ENCODE data around the gene ITPR2.

ITPR2 gene

DNA sequence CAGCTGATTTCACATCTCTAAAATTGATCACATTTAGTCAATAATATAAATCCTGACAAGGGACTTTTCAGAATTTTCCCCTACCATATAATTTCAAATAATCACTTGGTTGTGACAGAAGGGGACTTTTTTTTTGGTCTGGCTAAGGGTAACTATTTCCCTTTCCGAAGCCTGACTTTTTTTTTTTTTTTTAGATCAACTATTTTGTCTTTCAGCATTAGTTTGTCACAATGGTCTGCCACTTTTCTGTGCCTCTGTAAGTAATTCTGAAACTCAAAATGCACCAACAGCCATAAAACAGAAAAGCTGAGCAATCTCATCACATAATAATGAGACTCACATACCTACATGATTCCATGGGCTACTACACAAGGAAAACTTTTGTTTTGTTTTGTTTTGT, 371.2 kb downstream of the ITPR2 start:
- TF ChIP-seq, protein P1, sequence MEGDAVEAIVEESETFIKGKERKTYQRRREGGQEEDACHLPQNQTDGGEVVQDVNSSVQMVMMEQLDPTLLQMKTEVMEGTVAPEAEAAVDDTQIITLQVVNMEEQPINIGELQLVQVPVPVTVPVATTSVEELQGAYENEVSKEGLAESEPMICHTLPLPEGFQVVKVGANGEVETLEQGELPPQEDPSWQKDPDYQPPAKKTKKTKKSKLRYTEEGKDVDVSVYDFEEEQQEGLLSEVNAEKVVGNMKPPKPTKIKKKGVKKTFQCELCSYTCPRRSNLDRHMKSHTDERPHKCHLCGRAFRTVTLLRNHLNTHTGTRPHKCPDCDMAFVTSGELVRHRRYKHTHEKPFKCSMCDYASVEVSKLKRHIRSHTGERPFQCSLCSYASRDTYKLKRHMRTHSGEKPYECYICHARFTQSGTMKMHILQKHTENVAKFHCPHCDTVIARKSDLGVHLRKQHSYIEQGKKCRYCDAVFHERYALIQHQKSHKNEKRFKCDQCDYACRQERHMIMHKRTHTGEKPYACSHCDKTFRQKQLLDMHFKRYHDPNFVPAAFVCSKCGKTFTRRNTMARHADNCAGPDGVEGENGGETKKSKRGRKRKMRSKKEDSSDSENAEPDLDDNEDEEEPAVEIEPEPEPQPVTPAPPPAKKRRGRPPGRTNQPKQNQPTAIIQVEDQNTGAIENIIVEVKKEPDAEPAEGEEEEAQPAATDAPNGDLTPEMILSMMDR (IDR thresholded peaks at IDR 0.05; ENCODE audit: unreplicated experiment in 3 of 3) = no peak
- Mint-ChIP-seq H3K4me3 (no peak overlapping the region), H3K27me3 (ENCODE audit: low read depth) (no peaks in the 10 kb centered on the region), H3K27ac (no peak overlapping the region), H3K4me1 (peaks cover 2% of the 10 kb centered on the region), H3K9me3 (no peaks in the 10 kb centered on the region), H3K36me3 (ENCODE audit: low read depth) (no peaks in the 10 kb centered on the region)

DNA sequence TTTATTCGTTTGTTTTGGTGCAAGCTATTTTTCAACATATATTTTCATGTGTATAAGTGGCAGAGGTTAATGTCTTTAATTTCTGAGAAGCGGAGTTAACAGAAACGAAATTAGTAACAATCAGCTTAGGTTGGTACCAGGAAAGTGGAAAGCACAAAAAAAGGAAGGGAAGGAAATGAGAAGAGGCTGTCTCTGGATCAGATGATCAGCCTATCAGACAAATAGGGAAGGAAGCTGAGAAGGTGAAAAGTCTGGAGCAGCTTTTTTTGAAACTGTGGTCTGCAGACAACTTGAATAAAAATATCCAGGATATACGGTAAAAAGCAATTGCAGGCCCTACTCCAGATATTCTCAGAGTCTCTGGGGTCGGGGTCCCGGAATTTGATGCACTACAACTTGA, 372.6 kb downstream of the ITPR2 start:
- TF ChIP-seq, protein P1 (IDR thresholded peaks at IDR 0.05; ENCODE audit: unreplicated experiment in 3 of 3) = no peak
- Mint-ChIP-seq H3K4me1 (no peaks in the 10 kb centered on the region), H3K36me3 (ENCODE audit: low read depth) (no peaks in the 10 kb centered on the region)

DNA sequence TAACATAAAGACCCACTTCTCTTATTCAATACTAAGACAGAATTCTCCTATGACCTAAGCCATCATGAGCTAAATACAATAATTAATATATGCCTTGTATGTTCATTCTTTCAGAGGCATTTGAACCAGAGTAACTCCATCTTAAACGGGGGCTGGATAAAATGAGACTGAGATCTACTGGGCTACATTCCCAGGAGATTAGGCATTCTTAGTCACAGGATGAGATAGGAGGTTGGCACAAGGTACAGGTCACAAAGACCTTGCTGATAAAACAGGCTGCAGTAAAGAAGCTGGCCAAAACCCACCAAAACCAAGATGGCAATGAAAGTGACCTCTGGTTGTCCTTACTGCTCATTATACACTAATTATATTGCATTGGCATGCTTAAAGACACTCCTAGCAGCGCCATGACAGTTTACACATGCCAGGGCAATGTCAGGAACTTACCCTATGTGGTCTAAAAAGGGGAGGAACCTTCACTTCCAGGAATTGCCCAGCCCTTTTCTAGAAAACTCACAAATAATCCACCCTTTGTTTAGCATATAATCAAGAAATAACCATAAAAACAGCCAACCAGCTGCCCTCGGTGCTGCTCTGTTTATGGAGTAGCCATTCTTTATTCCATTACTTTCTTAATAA, 376.9 kb downstream of the ITPR2 start:
- Mint-ChIP-seq H3K27me3 (ENCODE audit: low read depth) (no peaks in the 10 kb centered on the region), H3K9me3 (no peaks in the 10 kb centered on the region), H3K4me3 (no peak overlapping the region), H3K36me3 (ENCODE audit: low read depth) (no peaks in the 10 kb centered on the region), H3K27ac (no peak overlapping the region), H3K4me1 (no peaks in the 10 kb centered on the region)
- TF ChIP-seq, protein P1 (IDR thresholded peaks at IDR 0.05; ENCODE audit: unreplicated experiment in 3 of 3) = no peak

More for the DNA sequence above, 372.6 kb downstream of the ITPR2 start:
- no peaks in the 10 kb centered on the region for H3K27me3 Mint-ChIP-seq (ENCODE audit: low read depth)
- no peak overlapping the region for H3K4me3 Mint-ChIP-seq
- H3K9me3 Mint-ChIP-seq = no peaks in the 10 kb centered on the region
- no peak overlapping the region for H3K27ac Mint-ChIP-seq

DNA sequence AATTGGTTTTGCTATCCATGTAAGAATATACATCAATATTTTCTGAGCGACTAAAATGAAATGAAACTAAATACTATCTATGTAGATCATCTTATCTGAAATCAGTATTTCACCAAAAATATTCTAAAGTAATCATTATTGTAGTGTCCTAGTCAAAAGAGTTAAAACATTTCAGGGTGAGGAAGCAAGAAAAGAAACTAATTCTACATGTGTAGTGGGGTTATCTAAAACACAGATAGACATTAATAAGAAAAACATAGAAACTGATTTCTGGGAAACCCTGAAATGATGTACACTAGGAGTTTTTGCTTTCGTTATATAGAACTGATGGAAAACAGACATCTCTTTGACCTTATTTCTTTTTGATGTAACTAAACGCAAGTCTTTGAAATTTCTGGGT, 379.7 kb downstream of the ITPR2 start:
- Mint-ChIP-seq H3K27me3 (ENCODE audit: low read depth) (no peaks in the 10 kb centered on the region), H3K9me3 (no peaks in the 10 kb centered on the region), H3K27ac (no peak overlapping the region), H3K4me3 (no peak overlapping the region), H3K36me3 (ENCODE audit: low read depth) (no peaks in the 10 kb centered on the region), H3K4me1 (no peaks in the 10 kb centered on the region)
- TF ChIP-seq, protein P1 (IDR thresholded peaks at IDR 0.05; ENCODE audit: unreplicated experiment in 3 of 3) = no peak

DNA sequence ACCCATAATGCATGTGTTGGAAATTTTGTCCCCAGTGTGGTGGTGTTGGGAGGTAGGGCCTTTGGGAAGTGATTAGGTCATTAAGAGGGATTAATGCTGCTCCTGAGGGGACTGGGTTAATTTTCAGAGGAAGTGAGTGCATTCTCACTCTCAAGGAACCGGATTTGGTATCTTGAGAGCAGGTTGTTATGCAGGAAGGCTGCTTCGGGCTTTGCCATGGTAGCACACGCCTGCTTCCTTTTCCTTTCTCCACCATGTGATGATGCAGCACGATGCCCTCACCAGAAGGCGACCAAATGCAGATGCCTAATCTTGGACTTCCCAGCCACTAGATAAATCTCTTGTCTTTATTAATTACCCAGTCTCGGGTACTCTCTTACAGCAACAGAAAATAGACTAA, 380.5 kb downstream of the ITPR2 start:
- Mint-ChIP-seq H3K27ac (no peak overlapping the region), H3K4me3 (no peak overlapping the region)

DNA sequence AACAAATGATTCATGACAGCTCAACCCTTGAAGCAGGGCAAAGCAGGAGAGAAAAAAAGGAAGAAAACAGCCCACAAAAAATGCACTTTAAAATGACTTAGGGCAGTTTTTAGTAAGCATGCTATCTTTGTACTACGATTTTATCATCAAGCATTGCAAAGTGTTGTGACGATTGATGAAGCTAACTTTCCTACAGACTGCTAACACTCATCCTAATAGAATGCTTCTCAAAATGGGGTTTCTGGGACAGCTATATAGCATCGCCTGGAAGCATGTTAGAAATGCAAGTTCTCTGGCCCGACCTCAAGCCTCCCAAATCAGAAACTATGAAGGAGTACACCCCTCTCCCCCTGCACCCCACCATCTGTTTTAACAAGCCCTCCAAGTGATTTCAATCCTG, 381.2 kb downstream of the ITPR2 start:
- TF ChIP-seq, protein P1 (IDR thresholded peaks at IDR 0.05; ENCODE audit: unreplicated experiment in 3 of 3) = no peak
- Mint-ChIP-seq H3K9me3 (no peaks in the 10 kb centered on the region), H3K4me1 (no peaks in the 10 kb centered on the region), H3K27me3 (ENCODE audit: low read depth) (no peaks in the 10 kb centered on the region), H3K36me3 (ENCODE audit: low read depth) (no peaks in the 10 kb centered on the region), H3K27ac (no peak overlapping the region), H3K4me3 (no peak overlapping the region)

More for the DNA sequence above, 380.5 kb downstream of the ITPR2 start:
- no peaks in the 10 kb centered on the region for H3K27me3 Mint-ChIP-seq (ENCODE audit: low read depth)
- H3K4me1 Mint-ChIP-seq = no peaks in the 10 kb centered on the region
- H3K9me3 Mint-ChIP-seq = no peaks in the 10 kb centered on the region
- no peaks in the 10 kb centered on the region for H3K36me3 Mint-ChIP-seq (ENCODE audit: low read depth)
- TF ChIP-seq, protein P1 (IDR thresholded peaks at IDR 0.05; ENCODE audit: unreplicated experiment in 3 of 3) = no peak

Data from nephron (organoid).